T-helper 17 cell (primary cell): ENCODE data around the gene ATG12. TPM values are rescaled to one million over a fixed set of nuclear protein-coding genes. Genes with fewer than 3 reads are reported as not detected.
"Not testable (repeated sequence)": the region's sequence is repeated elsewhere in the genome, so short reads cannot be mapped to it uniquely, and the experiment has no call there.

ENCODE experiments used
- ATAC-seq: fragments of 150-1000 bp; cut with Tn5 transposase; 2 replicates; pipeline ENCODE4 v1.10.0; 2021; ENCODE audit warnings: mild to moderate bottlenecking, moderate library complexity
- DNase-seq, 3 donors: peaks; one replicate each; pipeline versions ENCODE4 v3.0.0 to v3.0.0-alpha.2; 2020 to 2021
- H3K9me3 ChIP-seq: one replicate; pipeline ENCODE4 v1.7.0; 2013; ENCODE audit warnings: low read length, mild to moderate bottlenecking; ENCODE audit not compliant: control insufficient read depth, poor library complexity, severe bottlenecking
- H3K27ac Mint-ChIP-seq: one replicate; pipeline ENCODE4 v1.8.0; 2022; ENCODE audit warnings: mild to moderate bottlenecking, moderate library complexity, mixed read lengths
- H3K27me3 Mint-ChIP-seq: one replicate; pipeline ENCODE4 v1.8.0; 2022; ENCODE audit warnings: mixed read lengths
- H3K36me3 Mint-ChIP-seq: one replicate; pipeline ENCODE4 v1.8.0; 2022; ENCODE audit warnings: low read depth, mixed read lengths
- H3K4me1 Mint-ChIP-seq: one replicate; pipeline ENCODE4 v1.8.0; 2022; ENCODE audit warnings: mild to moderate bottlenecking, mixed read lengths
- H3K4me3 Mint-ChIP-seq: one replicate; pipeline ENCODE4 v1.8.0; 2022; ENCODE audit warnings: mild to moderate bottlenecking, moderate library complexity, mixed read lengths
- total RNA-seq, 4 donors: library from RNA in 2 of 4; stranded (reverse) in 2 of 4; gene quantifications; one replicate each; pipeline ENCODE4 v1.2.3 and lab custom pipeline; 2022 to 2026

Gene ATG12
- total RNA-seq, 2 donors from 2014 or later: 58.0 to 64.2 TPM

GRCh38 chr5:115811406-115811805 is 30.0 kb downstream of the ATG12 start:
- peaks cover 10% of the 10 kb centered on the region for H3K4me1 Mint-ChIP-seq

GRCh38 chr5:115810761-115811160 is 30.6 kb downstream of the ATG12 start:
- Mint-ChIP-seq H3K27ac (no peak overlapping the region), H3K4me1 (peaks cover 6% of the 10 kb centered on the region), H3K27me3 (peaks cover 48% of the 10 kb centered on the region), H3K4me3 (no peak overlapping the region), H3K36me3 (peaks cover 3% of the 10 kb centered on the region)
- no peak for DNase-seq
- no peaks in the 10 kb centered on the region for H3K9me3 ChIP-seq
- no peak for ATAC-seq

More at GRCh38 chr5:115811406-115811805, 30.0 kb downstream of the ATG12 start:
- Mint-ChIP-seq H3K36me3 (peaks cover 3% of the 10 kb centered on the region), H3K27me3 (peaks cover 52% of the 10 kb centered on the region), H3K4me3 (no peak overlapping the region), H3K27ac (no peak overlapping the region)
- no peak for ATAC-seq
- H3K9me3 ChIP-seq: no peaks in the 10 kb centered on the region
- DNase-seq: no peak

DNA sequence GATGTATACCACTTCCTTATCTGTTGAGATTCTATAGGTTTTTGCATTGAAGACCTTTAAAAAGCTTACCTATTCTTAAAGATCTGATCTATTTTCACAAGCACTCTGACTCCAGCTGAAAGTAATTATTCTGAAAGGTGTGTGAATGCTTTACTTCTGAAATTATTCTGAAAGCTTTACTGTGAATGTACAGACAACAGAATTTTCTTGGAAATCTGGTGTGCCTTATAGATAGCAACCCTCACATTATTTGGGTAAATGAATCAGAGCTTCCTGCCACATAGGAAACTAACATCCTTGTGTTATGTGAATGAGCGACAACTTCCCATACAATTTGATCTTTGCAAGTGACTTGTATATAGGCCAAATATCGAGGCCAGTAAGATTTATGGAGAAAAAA is 31.4 kb downstream of the ATG12 start:
- H3K4me1 Mint-ChIP-seq: peaks cover under 1% of the 10 kb centered on the region
- no peak for DNase-seq
- no peak for ATAC-seq
- no peaks in the 10 kb centered on the region for H3K9me3 ChIP-seq
- peaks cover 40% of the 10 kb centered on the region for H3K27me3 Mint-ChIP-seq
- H3K27ac Mint-ChIP-seq: no peak overlapping the region
- no peaks in the 10 kb centered on the region for H3K36me3 Mint-ChIP-seq
- H3K4me3 Mint-ChIP-seq: no peak overlapping the region

DNA sequence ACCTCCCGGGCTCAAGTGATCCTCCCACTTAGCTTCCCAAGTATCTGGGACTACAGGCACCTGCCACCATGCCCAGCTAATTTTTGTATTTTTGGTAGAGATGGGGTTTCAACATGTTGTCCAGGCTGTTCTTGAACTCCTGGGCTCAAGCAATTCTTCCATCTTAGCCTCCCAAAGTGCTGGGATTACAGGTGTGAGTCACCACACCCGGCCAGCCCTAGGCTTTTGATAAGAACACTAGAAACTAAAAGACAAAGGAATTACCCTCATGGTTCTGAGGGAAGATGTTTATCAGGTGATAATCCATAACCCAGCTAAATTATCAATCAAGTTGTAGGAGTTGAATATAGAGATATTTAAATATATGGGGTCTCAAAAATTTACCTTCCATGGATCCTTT is 33.3 kb downstream of the ATG12 start:
- not testable (repeated sequence) for ATAC-seq, H3K27ac Mint-ChIP-seq, H3K9me3 ChIP-seq, H3K36me3 Mint-ChIP-seq, H3K4me1 Mint-ChIP-seq, H3K4me3 Mint-ChIP-seq, DNase-seq
- peaks cover 24% of the 10 kb centered on the region for H3K27me3 Mint-ChIP-seq

GRCh38 chr5:115807654-115808052 is 33.7 kb downstream of the ATG12 start:
- no peaks in the 10 kb centered on the region for H3K36me3 Mint-ChIP-seq
- peaks cover 25% of the 10 kb centered on the region for H3K27me3 Mint-ChIP-seq
- no peak overlapping the region for H3K27ac Mint-ChIP-seq
- no peak overlapping the region for H3K4me3 Mint-ChIP-seq
- H3K4me1 Mint-ChIP-seq: no peaks in the 10 kb centered on the region
- ATAC-seq: no peak
- no peak for DNase-seq
- no peaks in the 10 kb centered on the region for H3K9me3 ChIP-seq

DNA sequence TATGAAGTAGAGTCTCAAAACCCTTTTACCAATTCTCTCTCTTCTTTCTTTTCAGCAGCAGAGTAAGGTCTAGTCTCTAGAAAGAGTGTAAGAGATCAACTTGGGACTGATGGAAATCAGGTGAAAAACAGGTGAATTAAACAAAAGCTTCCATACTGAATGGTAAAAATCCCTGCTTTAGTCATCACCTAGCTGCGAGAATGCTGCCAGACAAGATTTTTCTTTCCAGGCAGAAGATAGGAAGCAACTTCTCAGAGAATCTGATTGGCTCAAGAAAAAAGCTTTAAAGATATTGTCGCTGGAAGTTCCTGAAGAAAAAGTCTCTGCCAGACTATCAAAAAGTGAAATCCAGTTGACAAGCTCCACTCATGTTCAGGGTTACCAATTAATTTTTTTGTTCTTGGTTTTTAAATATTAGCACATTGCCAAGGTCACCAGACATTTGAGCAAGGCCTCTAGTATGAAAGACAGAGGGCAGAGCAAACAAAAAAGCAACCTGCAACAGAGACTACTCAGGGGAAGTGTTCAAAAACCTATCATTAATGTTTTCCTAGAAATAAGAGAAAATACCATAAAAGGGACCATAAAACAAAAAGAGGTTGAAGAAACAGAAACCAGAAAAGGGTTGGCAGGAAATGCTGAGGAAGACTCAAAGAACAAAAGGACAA is 34.2 kb downstream of the ATG12 start:
- no peaks in the 10 kb centered on the region for H3K9me3 ChIP-seq
- H3K27ac Mint-ChIP-seq: no peak overlapping the region
- ATAC-seq (no peak), DNase-seq (no peak)
- H3K4me1 Mint-ChIP-seq: no peaks in the 10 kb centered on the region
- no peak overlapping the region for H3K4me3 Mint-ChIP-seq
- H3K27me3 Mint-ChIP-seq: peaks cover 24% of the 10 kb centered on the region
- H3K36me3 Mint-ChIP-seq: no peaks in the 10 kb centered on the region

DNA sequence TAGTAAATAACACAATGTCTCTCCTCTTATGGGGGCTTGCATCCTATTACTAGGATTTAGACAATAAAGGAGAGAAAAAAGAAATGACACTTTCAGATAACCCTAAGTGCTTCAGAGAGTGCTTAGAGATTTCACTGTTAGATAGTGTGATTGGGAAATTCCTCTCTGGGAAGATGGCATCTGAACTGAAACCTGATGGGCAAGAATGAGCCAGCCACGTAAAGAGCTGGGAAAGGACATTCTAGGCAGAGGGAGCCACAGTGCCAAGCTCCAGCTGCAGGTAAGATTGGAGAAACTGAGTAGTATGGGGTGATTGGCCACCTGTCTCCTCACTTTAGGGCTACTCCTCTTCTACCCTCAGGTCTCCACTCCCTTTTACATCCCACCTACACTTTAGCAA is 39.4 kb downstream of the ATG12 start:
- peaks cover 36% of the 10 kb centered on the region for H3K27me3 Mint-ChIP-seq
- no peaks in the 10 kb centered on the region for H3K36me3 Mint-ChIP-seq
- no peaks in the 10 kb centered on the region for H3K4me1 Mint-ChIP-seq
- H3K4me3 Mint-ChIP-seq: no peak overlapping the region
- H3K9me3 ChIP-seq: no peaks in the 10 kb centered on the region
- ATAC-seq: no peak
- no peak overlapping the region for H3K27ac Mint-ChIP-seq
- no peak for DNase-seq

DNA sequence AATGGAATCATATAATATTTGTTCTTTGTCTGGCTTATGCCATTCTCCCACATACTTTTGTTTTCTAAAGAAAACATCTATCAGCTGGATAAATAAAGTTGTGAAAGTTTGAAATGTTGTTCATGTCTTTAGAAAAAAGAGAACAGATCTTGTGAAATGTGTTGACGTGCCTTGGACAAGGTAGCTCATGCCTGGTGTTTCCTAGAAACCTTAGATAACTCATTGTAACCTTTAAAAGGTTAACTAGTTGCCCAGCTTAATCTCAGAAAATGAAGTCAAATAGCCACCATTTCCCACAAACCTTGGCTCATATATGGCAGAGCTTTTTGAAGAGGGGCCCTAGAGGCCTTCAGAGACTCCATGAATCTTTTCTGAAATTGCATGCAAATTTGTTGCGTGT is 40.2 kb downstream of the ATG12 start:
- no peak for ATAC-seq
- peaks cover 41% of the 10 kb centered on the region for H3K27me3 Mint-ChIP-seq
- H3K4me3 Mint-ChIP-seq: no peak overlapping the region
- no peaks in the 10 kb centered on the region for H3K9me3 ChIP-seq
- no peaks in the 10 kb centered on the region for H3K36me3 Mint-ChIP-seq
- DNase-seq: no peak
- no peaks in the 10 kb centered on the region for H3K4me1 Mint-ChIP-seq
- H3K27ac Mint-ChIP-seq: no peak overlapping the region

DNA sequence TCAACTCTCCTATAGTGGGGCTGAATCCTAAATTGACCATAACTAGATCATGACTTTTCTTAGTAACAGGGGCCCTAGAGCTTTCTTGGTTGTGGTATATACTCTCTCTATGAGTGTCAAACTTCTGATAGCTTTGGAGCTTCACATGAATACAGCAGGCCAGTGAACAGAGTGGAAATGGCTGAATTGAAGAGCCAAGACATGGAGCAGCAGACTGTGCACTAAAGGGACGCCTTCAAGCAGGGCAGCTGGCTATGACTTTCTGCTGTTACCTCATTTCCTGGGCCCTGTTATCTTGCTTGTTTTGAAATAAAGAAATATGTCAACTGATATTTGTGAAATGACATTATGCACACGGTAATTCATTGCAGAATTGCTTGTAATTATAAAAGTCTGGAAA is 41.3 kb downstream of the ATG12 start:
- Mint-ChIP-seq H3K27me3 (peaks cover 41% of the 10 kb centered on the region), H3K4me1 (no peaks in the 10 kb centered on the region), H3K36me3 (no peaks in the 10 kb centered on the region), H3K4me3 (no peak overlapping the region), H3K27ac (no peak overlapping the region)
- ATAC-seq (no peak), DNase-seq (no peak)
- H3K9me3 ChIP-seq: no peaks in the 10 kb centered on the region

DNA sequence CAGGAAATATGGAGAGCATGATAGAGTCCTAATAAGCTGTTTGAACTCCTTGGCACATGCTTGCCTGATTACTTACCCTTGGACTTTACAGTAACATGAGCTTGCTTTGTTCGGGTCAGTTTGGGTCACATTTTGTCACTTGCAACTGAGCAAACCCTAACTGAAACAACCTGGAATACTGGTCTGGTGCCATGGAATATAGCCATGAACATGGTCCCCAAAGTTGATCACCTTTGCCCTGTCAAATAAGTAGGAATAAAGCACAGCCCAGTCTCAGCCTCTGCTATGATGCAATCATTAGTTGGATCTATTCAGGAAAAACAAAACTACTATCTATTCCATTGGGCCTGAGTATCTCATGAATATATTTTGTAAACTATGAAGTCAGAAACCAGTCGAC is 43.1 kb downstream of the ATG12 start:
- no peaks in the 10 kb centered on the region for H3K36me3 Mint-ChIP-seq
- H3K4me3 Mint-ChIP-seq: no peak overlapping the region
- no peak overlapping the region for H3K27ac Mint-ChIP-seq
- ATAC-seq: no peak
- DNase-seq: no peak
- no peaks in the 10 kb centered on the region for H3K4me1 Mint-ChIP-seq
- H3K27me3 Mint-ChIP-seq: peaks cover 55% of the 10 kb centered on the region
- no peaks in the 10 kb centered on the region for H3K9me3 ChIP-seq

GRCh38 chr5:115796656-115797055 is 44.7 kb downstream of the ATG12 start:
- DNase-seq (no peak), ATAC-seq (no peak)
- Mint-ChIP-seq H3K4me3 (no peak overlapping the region), H3K36me3 (peaks cover 4% of the 10 kb centered on the region), H3K27me3 (peaks cover 54% of the 10 kb centered on the region), H3K27ac (no peak overlapping the region), H3K4me1 (no peaks in the 10 kb centered on the region)
- no peaks in the 10 kb centered on the region for H3K9me3 ChIP-seq

DNA sequence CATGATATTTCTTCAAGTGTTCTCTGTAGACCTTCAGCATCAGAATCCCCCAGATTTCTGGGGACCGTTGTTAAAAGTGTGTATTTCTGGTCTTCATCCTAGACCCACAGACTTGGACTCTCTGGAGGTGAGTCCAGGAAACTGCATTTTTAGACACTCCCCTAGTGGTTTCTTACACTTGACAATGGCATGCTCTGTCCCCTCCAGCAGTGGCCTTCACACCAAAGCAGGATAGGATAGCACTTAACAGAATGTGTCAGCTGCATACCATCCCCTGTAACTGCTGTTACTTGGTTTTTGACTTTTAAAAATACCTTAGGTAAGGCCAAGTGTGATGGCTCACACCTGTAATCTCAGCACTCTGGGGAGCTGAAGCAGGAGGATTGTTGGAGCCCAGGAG is 45.7 kb downstream of the ATG12 start:
- Mint-ChIP-seq H3K27ac (no peak overlapping the region), H3K36me3 (peaks cover 4% of the 10 kb centered on the region), H3K4me1 (no peaks in the 10 kb centered on the region)

DNA sequence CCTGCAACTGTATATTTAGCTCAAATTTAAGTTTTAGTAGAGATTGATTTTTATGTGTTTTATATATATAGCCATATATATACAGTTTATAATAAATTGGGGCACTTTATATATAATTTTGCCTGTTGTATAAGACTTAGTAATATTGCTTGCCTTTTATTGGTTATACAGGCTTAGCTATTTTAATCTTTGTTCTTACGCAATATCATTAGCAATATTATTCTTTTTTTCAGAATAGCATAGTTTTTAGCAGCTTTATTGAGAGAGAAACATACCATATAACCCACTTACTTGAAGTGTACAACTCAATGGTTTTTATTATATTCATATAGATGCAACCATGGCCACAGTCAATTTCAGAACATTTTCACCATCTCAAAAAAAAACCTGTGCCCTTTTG is 52.9 kb downstream of the ATG12 start:
- DNase-seq (no peak), ATAC-seq (no peak)
- Mint-ChIP-seq H3K27me3 (peaks cover 62% of the 10 kb centered on the region), H3K4me3 (no peak overlapping the region), H3K27ac (no peak overlapping the region), H3K4me1 (peaks cover 4% of the 10 kb centered on the region), H3K36me3 (peaks cover 4% of the 10 kb centered on the region)
- no peaks in the 10 kb centered on the region for H3K9me3 ChIP-seq

More for the DNA sequence above, 45.7 kb downstream of the ATG12 start:
- no peak for ATAC-seq
- no peaks in the 10 kb centered on the region for H3K9me3 ChIP-seq
- H3K4me3 Mint-ChIP-seq: no peak overlapping the region
- DNase-seq: no peak
- H3K27me3 Mint-ChIP-seq: peaks cover 61% of the 10 kb centered on the region

DNA sequence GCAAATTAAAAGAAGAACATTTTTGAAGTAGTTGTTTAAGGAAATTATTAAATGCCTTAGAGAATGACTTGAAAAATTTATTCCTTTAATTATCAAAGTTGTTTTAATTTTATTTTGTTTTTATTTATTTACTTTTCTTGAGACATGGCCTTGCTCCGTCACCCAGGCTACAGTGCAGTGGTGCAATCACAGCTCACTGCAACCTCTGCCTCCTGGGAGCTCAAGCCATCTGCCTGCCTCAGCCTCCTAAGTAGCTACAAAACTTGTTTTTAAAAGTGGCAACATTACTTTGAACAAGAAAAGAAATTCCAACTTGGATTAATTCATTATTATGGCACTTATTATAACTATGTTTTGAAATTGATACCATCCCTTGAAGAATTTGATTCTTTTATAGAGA is 53.9 kb downstream of the ATG12 start:
- no peaks in the 10 kb centered on the region for H3K9me3 ChIP-seq
- DNase-seq: no peak
- Mint-ChIP-seq H3K27ac (no peak overlapping the region), H3K27me3 (peaks cover 58% of the 10 kb centered on the region), H3K4me3 (no peak overlapping the region), H3K4me1 (peaks cover 4% of the 10 kb centered on the region), H3K36me3 (no peaks in the 10 kb centered on the region)
- ATAC-seq: no peak
